Liver (tissue), 9 donors: ENCODE data around the gene MYO9A. TPM values are rescaled to one million over a fixed set of nuclear protein-coding genes. Genes with fewer than 3 reads are reported as not detected.

Experiments used
- DNase-seq: peaks from one replicate; pipeline ENCODE4 v3.0.0-alpha.2; 2017; ENCODE audit warnings: low spot score
- H3K27ac ChIP-seq, 2 donors: one replicate each; pipeline ENCODE4 v1.7.0; 2013; ENCODE audit warnings: inconsistent platforms in 2 of 2, low read length in 2 of 2, control low read depth in 1 of 2, low read depth in 1 of 2, mild to moderate bottlenecking in 1 of 2
- H3K27me3 ChIP-seq, 4 donors: one replicate each; pipeline versions ENCODE4 v1.6.1 to v1.7.0; 2013; ENCODE audit warnings: low read length in 3 of 4, inconsistent platforms in 1 of 4, mild to moderate bottlenecking in 1 of 4, moderate library complexity in 1 of 4; ENCODE audit not compliant: control insufficient read depth in 4 of 4, insufficient read depth in 4 of 4
- H3K36me3 ChIP-seq, 4 donors: one replicate each; pipeline versions ENCODE4 v1.6.1 to v1.7.0; 2013; ENCODE audit warnings: low read length in 3 of 4, mild to moderate bottlenecking in 3 of 4, low read depth in 1 of 4, moderate library complexity in 1 of 4; ENCODE audit not compliant: control insufficient read depth in 4 of 4, insufficient read depth in 3 of 4
- H3K4me1 ChIP-seq, 4 donors: one replicate each; pipeline versions ENCODE4 v1.6.1 to v1.7.0; 2013; ENCODE audit warnings: low read length in 3 of 4, mild to moderate bottlenecking in 3 of 4, moderate library complexity in 1 of 4; ENCODE audit not compliant: control insufficient read depth in 4 of 4, insufficient read depth in 4 of 4
- H3K4me3 ChIP-seq, 3 donors: one replicate each; pipeline versions ENCODE4 v1.6.1 to v1.7.0; 2013; ENCODE audit warnings: low read length in 3 of 3, control low read depth in 1 of 3, low read depth in 1 of 3, mild to moderate bottlenecking in 1 of 3
- H3K9ac ChIP-seq, 2 donors: one replicate each; pipeline ENCODE4 v1.7.0; 2013; ENCODE audit warnings: low read length in 2 of 2, mild to moderate bottlenecking in 2 of 2, moderate library complexity in 2 of 2, control low read depth in 1 of 2, low read depth in 1 of 2
- H3K9me3 ChIP-seq, 4 donors: one replicate each; pipeline versions ENCODE4 v1.6.1 to v1.7.0; 2013; ENCODE audit warnings: low read length in 3 of 4; ENCODE audit not compliant: control insufficient read depth in 4 of 4
- EGR1 ChIP-seq, 2 donors: IDR thresholded peaks; 2 replicates each; pipeline ENCODE4 v1.6.1; 2016 to 2018; ENCODE audit warnings: antibody characterized with exemption in 2 of 2, low read depth in 2 of 2
- FOXA2 ChIP-seq: IDR thresholded peaks from 2 replicates; pipeline ENCODE4 v1.6.1; 2016; ENCODE audit warnings: antibody characterized with exemption
- GABPA ChIP-seq, 2 donors: IDR thresholded peaks in 1 of 2; conservative IDR thresholded peaks in 1 of 2; 2 replicates each; pipeline ENCODE4 v1.6.1; 2016; ENCODE audit warnings: antibody characterized with exemption in 2 of 2, mild to moderate bottlenecking in 1 of 2, moderate library complexity in 1 of 2
- HNF4A ChIP-seq, 2 donors: conservative IDR thresholded peaks; 2 replicates each; pipeline ENCODE4 v1.6.1; 2016; ENCODE audit warnings: antibody characterized with exemption in 2 of 2, mild to moderate bottlenecking in 2 of 2
- JUND ChIP-seq, 2 donors: IDR thresholded peaks; 2 replicates each; pipeline ENCODE4 v1.6.1; 2016; ENCODE audit warnings: antibody characterized with exemption in 2 of 2
- MAX ChIP-seq: IDR thresholded peaks from 2 replicates; pipeline ENCODE4 v1.6.1; 2016; ENCODE audit warnings: antibody characterized with exemption
- NR2F2 ChIP-seq: IDR thresholded peaks from 2 replicates; pipeline ENCODE4 v1.6.1; 2016; ENCODE audit warnings: antibody characterized with exemption
- REST ChIP-seq: IDR thresholded peaks from 2 replicates; pipeline ENCODE4 v1.6.1; 2016; ENCODE audit warnings: antibody characterized with exemption, mild to moderate bottlenecking
- RXRA ChIP-seq, 2 donors: IDR thresholded peaks; 2 replicates each; pipeline ENCODE4 v1.6.1; 2017 to 2018; ENCODE audit warnings: antibody characterized with exemption in 2 of 2, mild to moderate bottlenecking in 1 of 2
- SP1 ChIP-seq: IDR thresholded peaks from 2 replicates; pipeline ENCODE4 v1.6.1; 2018; ENCODE audit warnings: antibody characterized with exemption, mild to moderate bottlenecking
- TAF1 ChIP-seq: conservative IDR thresholded peaks from 2 replicates; pipeline ENCODE4 v1.6.1; 2016; ENCODE audit warnings: antibody characterized with exemption, mild to moderate bottlenecking
- YY1 ChIP-seq: IDR thresholded peaks from 2 replicates; pipeline ENCODE4 v1.6.1; 2016; ENCODE audit warnings: antibody characterized with exemption, mild to moderate bottlenecking
- ZBTB33 ChIP-seq: IDR thresholded peaks from 2 replicates; pipeline ENCODE4 v1.6.1; 2016; ENCODE audit warnings: antibody characterized with exemption
- WGBS: extraction: QIAGEN DNeasy Blood & Tissue Kit; methylation state at CpG from one replicate; pipeline ENCODE4 v1.1.7; 2013; 5-methylcytosine and 5-hydroxymethylcytosine counted together
- polyA plus RNA-seq, 2 donors: library from polyadenylated mRNA; stranded (reverse) in 1 of 2; unstranded in 1 of 2; fragments of 200-250 nt in 1 of 2; fragments of >200 nt in 1 of 2; fragmentation: Nextera tagmentation in 1 of 2; extraction: Ambion mirVana in 1 of 2; gene quantifications; one replicate each; pipeline versions ENCODE4 v1.2.1 to v1.2.3, GENCODE V29; 2013 to 2015
- total RNA-seq, 2 donors: library from RNA; depleted of rRNA; stranded (reverse); fragments of >200 nt; gene quantifications; one replicate each; pipeline ENCODE4 v1.2.3, GENCODE V29; 2014
- donor health status: healthy.
- donor health status: healthy.
- donor health status: healthy.
- donor health status: healthy.
- donor health status: healthy.

MYO9A gene
- total and polyA plus RNA-seq, 4 donors, result 1.4 to 14.9 (median 8.4) TPM

GRCh38 chr15:71826196-71826595 is 291.8 kb downstream of the MYO9A start:
- H3K27ac ChIP-seq, result no peak overlapping the region
- no peak for DNase-seq
- no peaks in the 10 kb centered on the region for H3K4me1 ChIP-seq
- H3K36me3 ChIP-seq, result peaks cover 1 to 49% (median 46%) of the 10 kb centered on the region in 4 donors
- no peak for TF ChIP-seq FOXA2
- no peak for TF ChIP-seq RXRA (IDR thresholded peaks at IDR 0.05)
- no peak for TF ChIP-seq EGR1 (IDR thresholded peaks at IDR 0.05; ENCODE audit: low read depth in 2 of 2)
- no peak for TF ChIP-seq ZBTB33
- TF ChIP-seq SP1, result no peak
- no peak for TF ChIP-seq NR2F2
- TF ChIP-seq REST, result no peak
- TF ChIP-seq TAF1, result no peak
- TF ChIP-seq HNF4A (conservative IDR thresholded peaks at IDR 0.05), result no peak
- TF ChIP-seq JUND (IDR thresholded peaks at IDR 0.05), result no peak
- TF ChIP-seq YY1, result no peak
- no peak for TF ChIP-seq MAX
- H3K27me3 ChIP-seq, result no peaks in the 10 kb centered on the region
- 92% methylated on average over 5 of the region's 5 CpGs for WGBS
- H3K9me3 ChIP-seq, result peaks cover 10 to 21% (median 19%) of the 10 kb centered on the region in 4 donors
- H3K9ac ChIP-seq, result no peak overlapping the region
- H3K4me3 ChIP-seq, result no peak overlapping the region

- no peaks in the 10 kb centered on the region for H3K4me1 ChIP-seq
- H3K9ac ChIP-seq, result no peak overlapping the region
- H3K27ac ChIP-seq, result no peak overlapping the region
- no peak for DNase-seq
- no peak for TF ChIP-seq GABPA (IDR thresholded peaks at IDR 0.05 in 1 of 2, conservative IDR thresholded peaks at IDR 0.05 in 1 of 2)
- no peak for TF ChIP-seq MAX
- TF ChIP-seq FOXA2, result no peak
- no peak for TF ChIP-seq NR2F2
- no peak for TF ChIP-seq SP1
- WGBS, result 95% methylated on average over 4 of the region's 4 CpGs
- peaks cover 10 to 27% (median 23%) of the 10 kb centered on the region in 4 donors for H3K9me3 ChIP-seq
- H3K36me3 ChIP-seq, result peaks cover 1 to 49% (median 46%) of the 10 kb centered on the region in 4 donors
- H3K27me3 ChIP-seq, result no peaks in the 10 kb centered on the region
- H3K4me3 ChIP-seq, result no peak overlapping the region
Measured at GRCh38 chr15:71825021-71825730, 292.8 kb downstream of the MYO9A start.
